ENCODE results near the gene NOTCH3.

DNA sequence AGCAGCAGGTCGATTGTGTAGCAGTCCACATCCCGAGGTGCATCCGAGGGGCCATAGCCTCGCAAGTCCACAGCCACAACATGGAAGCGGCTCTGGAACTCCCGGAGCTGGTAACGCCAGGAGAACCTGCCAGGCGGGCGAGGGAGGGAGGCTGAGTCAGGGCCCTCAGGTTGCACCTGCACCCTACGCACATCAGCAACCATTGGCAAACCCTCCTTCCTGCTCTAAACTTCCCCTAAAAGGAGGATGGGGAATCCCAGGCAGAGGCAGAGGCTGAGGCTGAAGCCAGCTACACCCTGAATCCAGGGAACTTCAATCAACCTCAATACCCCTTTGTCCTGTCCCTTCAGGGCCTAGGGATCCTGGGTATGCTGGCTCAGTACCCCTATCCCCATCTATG, 30.5 kb upstream of the NOTCH3 start:
- TF ChIP-seq POLR2A (IDR thresholded peaks at IDR 0.05; ENCODE audit: borderline replicate concordance, extremely low read depth, insufficient read depth, insufficient read length) (no peak), EZH2phosphoT487 (IDR thresholded peaks at IDR 0.05; ENCODE audit: borderline replicate concordance) (no peak), TCF7L2 (IDR thresholded peaks at IDR 0.05; ENCODE audit: borderline replicate concordance, extremely low read depth, insufficient read depth, insufficient read length) (no peak)
- TF ChIP-seq, protein P1, sequence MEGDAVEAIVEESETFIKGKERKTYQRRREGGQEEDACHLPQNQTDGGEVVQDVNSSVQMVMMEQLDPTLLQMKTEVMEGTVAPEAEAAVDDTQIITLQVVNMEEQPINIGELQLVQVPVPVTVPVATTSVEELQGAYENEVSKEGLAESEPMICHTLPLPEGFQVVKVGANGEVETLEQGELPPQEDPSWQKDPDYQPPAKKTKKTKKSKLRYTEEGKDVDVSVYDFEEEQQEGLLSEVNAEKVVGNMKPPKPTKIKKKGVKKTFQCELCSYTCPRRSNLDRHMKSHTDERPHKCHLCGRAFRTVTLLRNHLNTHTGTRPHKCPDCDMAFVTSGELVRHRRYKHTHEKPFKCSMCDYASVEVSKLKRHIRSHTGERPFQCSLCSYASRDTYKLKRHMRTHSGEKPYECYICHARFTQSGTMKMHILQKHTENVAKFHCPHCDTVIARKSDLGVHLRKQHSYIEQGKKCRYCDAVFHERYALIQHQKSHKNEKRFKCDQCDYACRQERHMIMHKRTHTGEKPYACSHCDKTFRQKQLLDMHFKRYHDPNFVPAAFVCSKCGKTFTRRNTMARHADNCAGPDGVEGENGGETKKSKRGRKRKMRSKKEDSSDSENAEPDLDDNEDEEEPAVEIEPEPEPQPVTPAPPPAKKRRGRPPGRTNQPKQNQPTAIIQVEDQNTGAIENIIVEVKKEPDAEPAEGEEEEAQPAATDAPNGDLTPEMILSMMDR (IDR thresholded peaks at IDR 0.05 in 2 of 3, conservative IDR thresholded peaks at IDR 0.05 in 1 of 3; ENCODE audit: borderline replicate concordance in 1 of 3, insufficient read depth in 1 of 3, low read depth in 2 of 3, low read length in 2 of 3) = no peak
